Measurements from ENCODE around the gene RHEX. TPM values are rescaled to one million over a fixed set of nuclear protein-coding genes. Genes with fewer than 3 reads are reported as not detected.
"Not testable (repeated sequence)": the region's sequence is repeated elsewhere in the genome, so short reads cannot be mapped to it uniquely, and the experiment has no call there.

Gene RHEX
- total RNA-seq, 1 donor from 2014 or later: 3.1 TPM

DNA sequence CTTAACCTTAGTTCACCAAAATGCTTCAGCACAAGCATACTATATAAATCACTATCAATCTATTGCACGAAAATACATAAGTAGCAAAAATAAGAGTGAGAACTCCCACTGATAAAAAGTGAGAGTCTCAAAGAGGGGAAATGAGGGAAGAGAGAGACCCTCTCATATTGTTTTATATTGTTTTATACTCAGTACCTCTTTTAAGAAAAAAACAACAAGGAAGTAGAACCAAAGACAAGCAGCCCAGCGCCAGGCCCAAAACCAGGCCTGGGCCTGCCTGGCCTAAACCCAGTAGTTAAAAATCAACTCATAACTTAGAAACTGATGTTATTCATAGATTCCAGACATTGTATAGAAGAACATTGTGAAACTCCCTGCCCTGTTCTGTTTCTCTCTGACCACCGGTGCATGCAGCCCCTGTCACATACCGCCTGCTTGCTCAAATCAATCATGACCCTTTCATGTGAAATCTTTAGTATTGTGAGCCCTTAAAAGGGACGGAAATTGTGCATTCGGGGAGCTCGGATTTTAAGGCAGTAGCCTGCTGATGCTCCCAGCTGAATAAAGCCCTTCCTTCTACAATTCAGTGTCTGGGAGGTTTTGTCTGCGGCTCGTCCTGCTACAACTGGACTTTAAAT is 5.4 kb downstream of the RHEX start:
- not testable (repeated sequence) for H3K4me3 ChIP-seq (ENCODE audit: low read length in 3 of 3); H3K4me1 ChIP-seq (ENCODE audit: control insufficient read depth in 3 of 3, insufficient read depth in 3 of 3, low read length in 3 of 3); H3K27ac ChIP-seq (ENCODE audit: low read depth, low read length); H3K36me3 ChIP-seq (ENCODE audit: control insufficient read depth in 3 of 3, insufficient read depth in 3 of 3, low read length in 3 of 3); H3K9ac ChIP-seq (ENCODE audit: low read depth in 1 of 3, low read length in 3 of 3); H3K9me3 ChIP-seq (ENCODE audit: control insufficient read depth in 3 of 3, low read length in 3 of 3); H3K27me3 ChIP-seq (ENCODE audit: control insufficient read depth in 3 of 3, insufficient read depth in 3 of 3, low read length in 3 of 3)

DNA sequence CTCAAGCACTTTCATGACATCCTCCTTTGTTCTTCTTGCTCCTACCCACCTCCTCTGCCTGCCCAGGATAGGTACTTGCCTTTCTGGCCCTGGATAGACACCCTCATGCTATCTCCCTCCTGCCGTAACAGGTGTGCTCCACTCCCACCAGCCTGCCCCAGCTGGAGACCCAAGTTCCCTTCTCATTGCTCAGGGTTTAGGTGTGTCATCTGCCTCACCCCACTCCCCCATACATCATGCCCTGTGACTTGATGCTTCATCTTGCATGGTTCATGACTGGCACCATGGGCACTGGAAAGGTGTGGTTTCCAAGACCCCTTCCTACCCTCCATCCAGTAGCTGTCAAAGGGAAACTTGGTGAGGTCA is 5.9 kb downstream of the RHEX start:
- no peaks in the 10 kb centered on the region for H3K4me1 ChIP-seq (ENCODE audit: control insufficient read depth in 3 of 3, insufficient read depth in 3 of 3, low read length in 3 of 3)
- H3K9me3 ChIP-seq (ENCODE audit: control insufficient read depth in 3 of 3, low read length in 3 of 3): no peaks in the 10 kb centered on the region
- H3K27me3 ChIP-seq (ENCODE audit: control insufficient read depth in 3 of 3, insufficient read depth in 3 of 3, low read length in 3 of 3): peaks cover 0 to 3% (median 0%) of the 10 kb centered on the region in 3 donors
- H3K36me3 ChIP-seq (ENCODE audit: control insufficient read depth in 3 of 3, insufficient read depth in 3 of 3, low read length in 3 of 3): no peaks in the 10 kb centered on the region
- no peak overlapping the region for H3K27ac ChIP-seq (ENCODE audit: low read depth, low read length)
- H3K9ac ChIP-seq (ENCODE audit: low read depth in 1 of 3, low read length in 3 of 3): no peak overlapping the region
- H3K4me3 ChIP-seq (ENCODE audit: low read length in 3 of 3): no peak overlapping the region

GRCh38 chr1:206059355-206059915 is 6.5 kb downstream of the RHEX start:
- Histone ChIP-seq H3K27me3 (ENCODE audit: control insufficient read depth in 3 of 3, insufficient read depth in 3 of 3, low read length in 3 of 3) (peaks cover 0 to 3% (median 0%) of the 10 kb centered on the region in 3 donors), H3K4me3 (ENCODE audit: low read length in 3 of 3) (no peak overlapping the region), H3K36me3 (ENCODE audit: control insufficient read depth in 3 of 3, insufficient read depth in 3 of 3, low read length in 3 of 3) (no peaks in the 10 kb centered on the region), H3K9ac (ENCODE audit: low read depth in 1 of 3, low read length in 3 of 3) (no peak overlapping the region), H3K4me1 (ENCODE audit: control insufficient read depth in 3 of 3, insufficient read depth in 3 of 3, low read length in 3 of 3) (no peaks in the 10 kb centered on the region), H3K9me3 (ENCODE audit: control insufficient read depth in 3 of 3, low read length in 3 of 3) (no peaks in the 10 kb centered on the region), H3K27ac (ENCODE audit: low read depth, low read length) (no peak overlapping the region)

GRCh38 chr1:206060844-206061243 is 7.9 kb downstream of the RHEX start:
- Histone ChIP-seq H3K4me3 (ENCODE audit: low read length in 3 of 3) (no peak overlapping the region), H3K27ac (ENCODE audit: low read depth, low read length) (no peak overlapping the region), H3K4me1 (ENCODE audit: control insufficient read depth in 3 of 3, insufficient read depth in 3 of 3, low read length in 3 of 3) (no peaks in the 10 kb centered on the region), H3K27me3 (ENCODE audit: control insufficient read depth in 3 of 3, insufficient read depth in 3 of 3, low read length in 3 of 3) (peaks cover 0 to 3% (median 0%) of the 10 kb centered on the region in 3 donors), H3K9ac (ENCODE audit: low read depth in 1 of 3, low read length in 3 of 3) (no peak overlapping the region), H3K36me3 (ENCODE audit: control insufficient read depth in 3 of 3, insufficient read depth in 3 of 3, low read length in 3 of 3) (no peaks in the 10 kb centered on the region), H3K9me3 (ENCODE audit: control insufficient read depth in 3 of 3, low read length in 3 of 3) (no peaks in the 10 kb centered on the region)

- H3K4me3 ChIP-seq (ENCODE audit: low read length in 3 of 3): no peak overlapping the region
Observed at GRCh38 chr1:206062464-206062863, 9.5 kb downstream of the RHEX start.

GRCh38 chr1:206064001-206064400 is 11.0 kb downstream of the RHEX start:
- not testable (repeated sequence) for H3K4me3 ChIP-seq (ENCODE audit: low read length in 3 of 3); H3K9ac ChIP-seq (ENCODE audit: low read depth in 1 of 3, low read length in 3 of 3); H3K9me3 ChIP-seq (ENCODE audit: control insufficient read depth in 3 of 3, low read length in 3 of 3); H3K27ac ChIP-seq (ENCODE audit: low read depth, low read length); H3K36me3 ChIP-seq (ENCODE audit: control insufficient read depth in 3 of 3, insufficient read depth in 3 of 3, low read length in 3 of 3); H3K4me1 ChIP-seq (ENCODE audit: control insufficient read depth in 3 of 3, insufficient read depth in 3 of 3, low read length in 3 of 3); H3K27me3 ChIP-seq (ENCODE audit: control insufficient read depth in 3 of 3, insufficient read depth in 3 of 3, low read length in 3 of 3)

More at GRCh38 chr1:206062464-206062863, 9.5 kb downstream of the RHEX start:
- Histone ChIP-seq H3K4me1 (ENCODE audit: control insufficient read depth in 3 of 3, insufficient read depth in 3 of 3, low read length in 3 of 3) (peaks cover under 1 to 5% (median 1%) of the 10 kb centered on the region in 3 donors), H3K27ac (ENCODE audit: low read depth, low read length) (no peak overlapping the region), H3K27me3 (ENCODE audit: control insufficient read depth in 3 of 3, insufficient read depth in 3 of 3, low read length in 3 of 3) (peaks cover 0 to 3% (median 0%) of the 10 kb centered on the region in 3 donors), H3K36me3 (ENCODE audit: control insufficient read depth in 3 of 3, insufficient read depth in 3 of 3, low read length in 3 of 3) (no peaks in the 10 kb centered on the region), H3K9me3 (ENCODE audit: control insufficient read depth in 3 of 3, low read length in 3 of 3) (no peaks in the 10 kb centered on the region), H3K9ac (ENCODE audit: low read depth in 1 of 3, low read length in 3 of 3) (no peak overlapping the region)

DNA sequence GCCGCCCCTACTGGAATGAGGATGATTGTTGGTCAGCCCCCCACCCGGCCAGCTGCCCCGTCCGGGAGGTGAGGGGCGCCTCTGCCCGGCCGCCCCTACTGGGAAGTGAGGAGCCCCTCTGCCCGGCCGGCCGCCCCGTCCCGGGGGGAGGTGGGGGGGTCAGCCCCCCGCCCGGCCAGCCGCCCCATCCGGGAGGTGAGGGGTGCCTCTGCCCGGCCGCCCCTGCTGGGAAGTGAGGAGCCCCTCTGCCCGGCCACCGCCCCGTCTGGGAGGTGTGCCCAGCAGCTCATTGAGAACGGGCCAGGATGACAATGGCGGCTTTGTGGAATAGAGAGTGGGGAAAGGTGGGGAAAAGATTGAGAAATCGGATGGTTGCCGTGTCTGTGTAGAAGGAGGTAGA is 11.5 kb downstream of the RHEX start:
- not testable (repeated sequence) for H3K4me3 ChIP-seq (ENCODE audit: low read length in 3 of 3); H3K4me1 ChIP-seq (ENCODE audit: control insufficient read depth in 3 of 3, insufficient read depth in 3 of 3, low read length in 3 of 3); H3K9me3 ChIP-seq (ENCODE audit: control insufficient read depth in 3 of 3, low read length in 3 of 3); H3K27ac ChIP-seq (ENCODE audit: low read depth, low read length); H3K36me3 ChIP-seq (ENCODE audit: control insufficient read depth in 3 of 3, insufficient read depth in 3 of 3, low read length in 3 of 3); H3K27me3 ChIP-seq (ENCODE audit: control insufficient read depth in 3 of 3, insufficient read depth in 3 of 3, low read length in 3 of 3); H3K9ac ChIP-seq (ENCODE audit: low read depth in 1 of 3, low read length in 3 of 3)

GRCh38 chr1:206065547-206066145 is 12.7 kb downstream of the RHEX start:
- no peak overlapping the region for H3K9ac ChIP-seq (ENCODE audit: low read depth in 1 of 3, low read length in 3 of 3)
- H3K4me3 ChIP-seq (ENCODE audit: low read length in 3 of 3): no peak overlapping the region
- no peaks in the 10 kb centered on the region for H3K36me3 ChIP-seq (ENCODE audit: control insufficient read depth in 3 of 3, insufficient read depth in 3 of 3, low read length in 3 of 3)
- no peaks in the 10 kb centered on the region for H3K9me3 ChIP-seq (ENCODE audit: control insufficient read depth in 3 of 3, low read length in 3 of 3)
- peaks cover 5 to 6% (median 5%) of the 10 kb centered on the region in 3 donors for H3K4me1 ChIP-seq (ENCODE audit: control insufficient read depth in 3 of 3, insufficient read depth in 3 of 3, low read length in 3 of 3)
- no peak overlapping the region for H3K27ac ChIP-seq (ENCODE audit: low read depth, low read length)
- peaks cover 0 to 3% (median 0%) of the 10 kb centered on the region in 3 donors for H3K27me3 ChIP-seq (ENCODE audit: control insufficient read depth in 3 of 3, insufficient read depth in 3 of 3, low read length in 3 of 3)

GRCh38 chr1:206066479-206067171 is 13.7 kb downstream of the RHEX start:
- H3K27me3 ChIP-seq (ENCODE audit: control insufficient read depth in 3 of 3, insufficient read depth in 3 of 3, low read length in 3 of 3): peaks cover 0 to 3% (median 0%) of the 10 kb centered on the region in 3 donors
- no peaks in the 10 kb centered on the region for H3K9me3 ChIP-seq (ENCODE audit: control insufficient read depth in 3 of 3, low read length in 3 of 3)
- no peak overlapping the region for H3K4me3 ChIP-seq (ENCODE audit: low read length in 3 of 3)
- H3K27ac ChIP-seq (ENCODE audit: low read depth, low read length): no peak overlapping the region
- no peaks in the 10 kb centered on the region for H3K36me3 ChIP-seq (ENCODE audit: control insufficient read depth in 3 of 3, insufficient read depth in 3 of 3, low read length in 3 of 3)
- peaks cover 5 to 6% (median 5%) of the 10 kb centered on the region in 3 donors for H3K4me1 ChIP-seq (ENCODE audit: control insufficient read depth in 3 of 3, insufficient read depth in 3 of 3, low read length in 3 of 3)
- peak overlapping the region in 1 of 3 donors; percentile 20 for H3K9ac ChIP-seq (ENCODE audit: low read depth in 1 of 3, low read length in 3 of 3)

Measured in skeletal muscle tissue (tissue), 4 donors.